MM.1S (cell line): ENCODE data around the gene ERCC6L2.

Experiments used
- DNase-seq: peaks from one replicate; pipeline ENCODE4 v3.0.0-alpha.2; 2015
- H2AFZ ChIP-seq: fragments of 300-600 bp; sonication (generic); 2 replicates; pipeline ENCODE4 v1.6.0; 2016; ENCODE audit warnings: antibody characterized with exemption, low read length
- H3F3A ChIP-seq: fragments of 300-600 bp; sonication (generic); 2 replicates; pipeline ENCODE4 v1.6.1; 2016; ENCODE audit warnings: mild to moderate bottlenecking, antibody characterized with exemption, low read length, moderate library complexity, mixed read lengths; ENCODE audit not compliant: insufficient read depth
- H3K27ac ChIP-seq: fragments of 300-600 bp; sonication (generic); 2 replicates; pipeline ENCODE4 v1.5.1; 2016; ENCODE audit warnings: mild to moderate bottlenecking, low read length
- H3K27me3 ChIP-seq: fragments of 300-600 bp; sonication (generic); replicated peaks from 2 replicates; pipeline ENCODE4 v1.6.0; 2016; ENCODE audit warnings: low read length; ENCODE audit not compliant: insufficient read depth
- H3K36me3 ChIP-seq: fragments of 300-600 bp; sonication (generic); replicated peaks from 2 replicates; pipeline ENCODE4 v1.6.1; 2016; ENCODE audit warnings: mild to moderate bottlenecking, low read length, mixed read lengths; ENCODE audit not compliant: insufficient read depth
- H3K4me1 ChIP-seq: fragments of 300-600 bp; sonication (generic); 2 replicates; pipeline ENCODE4 v1.6.1; 2016; ENCODE audit warnings: low read length, mixed read lengths
- H3K4me2 ChIP-seq: fragments of 300-600 bp; sonication (generic); 2 replicates; pipeline ENCODE4 v1.6.0; 2016; ENCODE audit warnings: low read depth, low read length
- H3K4me3 ChIP-seq: fragments of 300-600 bp; sonication (generic); 2 replicates; pipeline ENCODE4 v1.5.1; 2016; ENCODE audit warnings: low read length, mixed read lengths
- H3K79me2 ChIP-seq: fragments of 300-600 bp; sonication (generic); 2 replicates; pipeline ENCODE4 v1.6.1; 2016; ENCODE audit warnings: mixed run types, low read length, mixed read lengths
- H3K9ac ChIP-seq: fragments of 300-600 bp; sonication (generic); 2 replicates; pipeline ENCODE4 v1.6.1; 2016; ENCODE audit warnings: low read length, mixed read lengths
- H3K9me2 ChIP-seq: fragments of 300-600 bp; sonication (generic); replicated peaks from 2 replicates; pipeline ENCODE4 v1.6.1; 2016; ENCODE audit warnings: mild to moderate bottlenecking, low read length, mixed read lengths; ENCODE audit not compliant: insufficient read depth
- H3K9me3 ChIP-seq: fragments of 300-600 bp; sonication (generic); replicated peaks from 2 replicates; pipeline ENCODE4 v1.6.1; 2016; ENCODE audit warnings: mild to moderate bottlenecking, low read length, mixed read lengths; ENCODE audit not compliant: insufficient read depth
- H4K20me1 ChIP-seq: fragments of 300-600 bp; sonication (generic); 2 replicates; pipeline ENCODE4 v1.6.1; 2016; ENCODE audit warnings: mild to moderate bottlenecking, low read length, moderate library complexity, mixed read lengths; ENCODE audit not compliant: insufficient read depth
- CTCF ChIP-seq: fragments of 300-600 bp; sonication (generic); IDR thresholded peaks from 2 replicates; pipeline ENCODE4 v1.5.1; 2016; ENCODE audit warnings: antibody characterized with exemption, low read length, mixed read lengths
- EZH2 ChIP-seq: fragments of 300-600 bp; sonication (generic); optimal IDR thresholded peaks from 2 replicates; pipeline ENCODE3; 2017; ENCODE audit warnings: low read depth, mild to moderate bottlenecking, antibody characterized with exemption, low read length, mixed read lengths
- EZH2phosphoT487 ChIP-seq: fragments of 300-600 bp; sonication (generic); IDR thresholded peaks from 2 replicates; pipeline ENCODE4 v1.6.1; 2018; ENCODE audit warnings: antibody characterized with exemption, low read length

Gene ERCC6L2

DNA sequence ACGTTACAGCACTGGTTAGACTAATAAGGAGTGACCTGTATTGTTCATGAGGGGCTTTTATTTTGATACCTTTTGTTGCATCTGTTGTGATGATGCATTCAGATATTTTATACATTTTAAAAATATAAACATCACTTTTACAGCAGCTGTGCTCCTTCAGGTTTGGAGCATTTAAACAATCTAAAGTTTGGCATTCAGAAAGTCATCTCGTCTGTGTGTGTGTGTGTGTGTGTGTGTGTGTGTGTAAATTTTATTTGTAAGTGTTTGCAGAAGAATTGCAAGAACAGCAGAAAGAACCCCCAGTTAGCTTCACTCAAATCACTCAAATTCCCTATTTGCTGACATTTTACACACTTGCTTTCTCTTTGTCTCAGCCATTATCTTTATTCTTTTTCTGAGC, 87.4 kb downstream of the ERCC6L2 start:
- DNase-seq = no peak
- no peaks in the 10 kb centered on the region for H4K20me1 ChIP-seq
- H3K9ac ChIP-seq = no peak overlapping the region
- H3K27ac ChIP-seq = no peak overlapping the region
- no peak overlapping the region for H3K4me3 ChIP-seq
- H3K4me2 ChIP-seq = no peak overlapping the region
- no peaks in the 10 kb centered on the region for H3K9me3 ChIP-seq
- H3F3A ChIP-seq = no peaks in the 10 kb centered on the region
- H3K4me1 ChIP-seq = no peaks in the 10 kb centered on the region
- H3K9me2 ChIP-seq = no peaks in the 10 kb centered on the region
- H3K27me3 ChIP-seq = no peaks in the 10 kb centered on the region
- H3K79me2 ChIP-seq = no peaks in the 10 kb centered on the region
- no peaks in the 10 kb centered on the region for H3K36me3 ChIP-seq
- TF ChIP-seq EZH2 (no peak), CTCF (no peak), EZH2phosphoT487 (no peak)
- H2AFZ ChIP-seq = no peak overlapping the region

DNA sequence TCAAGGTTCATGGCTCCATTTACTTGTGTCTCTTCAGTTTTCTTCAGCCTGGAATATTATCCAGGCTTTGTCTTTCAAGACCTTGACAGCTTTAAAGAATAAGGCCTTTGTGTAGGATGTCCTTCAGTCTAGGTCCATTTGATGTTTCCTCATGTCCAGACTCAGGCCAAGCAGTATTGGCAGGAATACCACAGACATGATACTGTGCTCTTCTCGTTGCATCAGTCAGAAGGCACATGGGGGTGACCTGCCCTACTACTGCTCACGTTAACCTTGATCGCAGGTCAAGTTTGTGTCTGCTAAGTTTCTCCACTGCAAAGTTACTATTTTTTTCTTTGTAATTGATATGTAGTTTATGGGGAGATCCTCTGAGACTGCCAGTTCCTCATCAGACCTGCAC, 88.2 kb downstream of the ERCC6L2 start:
- no peak overlapping the region for H2AFZ ChIP-seq
- no peak overlapping the region for H3K9ac ChIP-seq
- no peaks in the 10 kb centered on the region for H3K27me3 ChIP-seq
- DNase-seq = no peak
- no peaks in the 10 kb centered on the region for H3K4me1 ChIP-seq
- no peak overlapping the region for H3K27ac ChIP-seq
- H3K4me3 ChIP-seq = no peak overlapping the region
- no peak overlapping the region for H3K4me2 ChIP-seq
- no peaks in the 10 kb centered on the region for H3K9me2 ChIP-seq
- H3F3A ChIP-seq = no peaks in the 10 kb centered on the region
- TF ChIP-seq EZH2 (no peak), CTCF (no peak), EZH2phosphoT487 (no peak)
- no peaks in the 10 kb centered on the region for H3K79me2 ChIP-seq
- H3K9me3 ChIP-seq = no peaks in the 10 kb centered on the region
- H3K36me3 ChIP-seq = no peaks in the 10 kb centered on the region
- no peaks in the 10 kb centered on the region for H4K20me1 ChIP-seq

DNA sequence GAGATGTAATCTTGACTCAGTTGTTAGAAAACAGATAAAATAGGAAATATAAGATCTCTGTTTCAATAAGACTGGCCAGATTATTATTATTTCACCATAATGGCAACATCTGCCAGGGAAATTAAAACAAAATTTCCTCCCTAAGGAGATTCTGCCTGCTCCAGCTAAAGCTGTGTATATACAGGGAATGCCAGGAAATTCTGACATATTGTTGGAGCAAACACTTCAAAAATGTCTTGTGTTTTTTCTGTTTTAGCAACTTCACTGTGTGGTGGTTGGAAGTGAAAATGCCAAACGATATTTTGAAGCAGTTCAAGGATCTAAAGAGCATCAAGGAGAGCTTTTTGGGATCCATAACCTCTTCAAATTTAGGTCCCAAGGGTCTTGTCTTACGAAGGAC, 90.8 kb downstream of the ERCC6L2 start:
- TF ChIP-seq EZH2phosphoT487 = no peak
- no peak for TF ChIP-seq EZH2
- TF ChIP-seq CTCF = no peak
- no peak for DNase-seq
- no peaks in the 10 kb centered on the region for H4K20me1 ChIP-seq

DNA sequence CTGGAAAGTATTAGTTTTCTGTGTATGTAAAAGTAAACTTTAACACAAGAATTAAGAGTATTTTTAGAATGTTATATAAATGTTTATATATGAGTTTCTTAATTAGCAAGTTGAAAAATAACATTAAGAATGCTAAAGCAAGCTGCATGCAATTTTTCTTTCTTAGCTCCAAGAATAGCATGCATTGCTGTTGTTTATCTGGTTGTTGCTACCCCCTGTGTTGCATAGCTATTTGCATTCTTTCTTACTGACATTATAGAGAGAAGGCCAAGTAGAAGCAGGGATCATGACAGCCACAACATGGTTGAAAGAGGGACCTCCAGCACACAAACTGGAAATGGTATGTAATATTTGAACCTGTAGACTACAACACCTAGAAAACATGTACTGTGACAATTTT, 94.8 kb downstream of the ERCC6L2 start:
- Histone ChIP-seq H3K4me3 (no peak overlapping the region), H3K9me3 (no peaks in the 10 kb centered on the region), H3K9me2 (no peaks in the 10 kb centered on the region), H3K4me1 (no peaks in the 10 kb centered on the region), H2AFZ (no peak overlapping the region), H3K27me3 (no peaks in the 10 kb centered on the region), H4K20me1 (no peaks in the 10 kb centered on the region), H3K36me3 (no peaks in the 10 kb centered on the region), H3K4me2 (no peak overlapping the region), H3K79me2 (no peaks in the 10 kb centered on the region), H3F3A (no peaks in the 10 kb centered on the region), H3K9ac (no peak overlapping the region), H3K27ac (no peak overlapping the region)
- DNase-seq = no peak
- no peak for TF ChIP-seq CTCF
- TF ChIP-seq EZH2 = no peak
- TF ChIP-seq EZH2phosphoT487 = no peak

More for the DNA sequence above, 90.8 kb downstream of the ERCC6L2 start:
- Histone ChIP-seq H3K4me1 (no peaks in the 10 kb centered on the region), H3K9ac (no peak overlapping the region), H3K9me2 (no peaks in the 10 kb centered on the region), H3K36me3 (no peaks in the 10 kb centered on the region), H3K4me2 (no peak overlapping the region), H3K27me3 (no peaks in the 10 kb centered on the region), H2AFZ (no peak overlapping the region), H3F3A (no peaks in the 10 kb centered on the region), H3K4me3 (no peak overlapping the region), H3K79me2 (no peaks in the 10 kb centered on the region), H3K27ac (no peak overlapping the region), H3K9me3 (no peaks in the 10 kb centered on the region)
